IMR-90 (cell line): Measurements from ENCODE around the gene TLR10.

Experiments
- BHLHE40 ChIP-seq: fragments of 150-350 bp; IDR thresholded peaks from 2 replicates; pipeline ENCODE4 v1.6.1; 2016; ENCODE audit warnings: mild to moderate bottlenecking, low read depth, low read length
- MAFK ChIP-seq: IDR thresholded peaks from 2 replicates; pipeline ENCODE4 v1.6.1; 2012; ENCODE audit warnings: low read depth, low read length, improper control_type of control experiment
- POLR2A ChIP-seq: IDR thresholded peaks from 2 replicates; pipeline ENCODE4 v1.6.1; 2012; ENCODE audit warnings: mild to moderate bottlenecking, low read depth, low read length
- RAD21 ChIP-seq: IDR thresholded peaks from 2 replicates; pipeline ENCODE4 v1.6.1; 2012; ENCODE audit warnings: low read length, improper control_type of control experiment
- TF ChIP-seq, protein P1 (sequence below): conservative IDR thresholded peaks from 2 replicates; pipeline ENCODE4 v1.5.1; 2012; ENCODE audit warnings: mild to moderate bottlenecking, low read depth, low read length, improper control_type of control experiment

DNA sequence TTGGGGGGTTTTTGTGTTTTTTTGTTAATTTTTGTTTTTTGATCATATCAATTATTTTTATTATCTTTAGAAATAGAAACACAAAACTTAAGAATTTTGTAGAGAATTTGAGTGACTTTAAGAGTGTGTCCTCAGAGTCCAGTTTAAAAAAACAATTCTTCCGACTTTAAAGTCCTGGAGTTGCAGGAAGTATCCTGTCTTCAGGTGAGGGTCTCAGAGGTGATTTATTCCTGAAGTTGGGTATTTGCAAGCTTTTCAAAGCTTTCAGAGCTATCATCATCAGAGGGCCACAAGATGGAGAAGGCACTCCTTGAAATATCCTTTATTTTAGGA lies 23.0 kb downstream of the TLR10 start:
- no peak for TF ChIP-seq MAFK
- TF ChIP-seq, protein P1, sequence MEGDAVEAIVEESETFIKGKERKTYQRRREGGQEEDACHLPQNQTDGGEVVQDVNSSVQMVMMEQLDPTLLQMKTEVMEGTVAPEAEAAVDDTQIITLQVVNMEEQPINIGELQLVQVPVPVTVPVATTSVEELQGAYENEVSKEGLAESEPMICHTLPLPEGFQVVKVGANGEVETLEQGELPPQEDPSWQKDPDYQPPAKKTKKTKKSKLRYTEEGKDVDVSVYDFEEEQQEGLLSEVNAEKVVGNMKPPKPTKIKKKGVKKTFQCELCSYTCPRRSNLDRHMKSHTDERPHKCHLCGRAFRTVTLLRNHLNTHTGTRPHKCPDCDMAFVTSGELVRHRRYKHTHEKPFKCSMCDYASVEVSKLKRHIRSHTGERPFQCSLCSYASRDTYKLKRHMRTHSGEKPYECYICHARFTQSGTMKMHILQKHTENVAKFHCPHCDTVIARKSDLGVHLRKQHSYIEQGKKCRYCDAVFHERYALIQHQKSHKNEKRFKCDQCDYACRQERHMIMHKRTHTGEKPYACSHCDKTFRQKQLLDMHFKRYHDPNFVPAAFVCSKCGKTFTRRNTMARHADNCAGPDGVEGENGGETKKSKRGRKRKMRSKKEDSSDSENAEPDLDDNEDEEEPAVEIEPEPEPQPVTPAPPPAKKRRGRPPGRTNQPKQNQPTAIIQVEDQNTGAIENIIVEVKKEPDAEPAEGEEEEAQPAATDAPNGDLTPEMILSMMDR = no peak
- no peak for TF ChIP-seq BHLHE40
- TF ChIP-seq RAD21 = no peak
- TF ChIP-seq POLR2A = no peak
